T-helper 2 cell treated with Interferon-gamma antibody and Interleukin-4, amounts not matched to agents 5 μg/mL and 100 μg/mL, for 36 hours (primary cell): ENCODE results near the gene GALNT17.
"Not testable (repeated sequence)": the region's sequence is repeated elsewhere in the genome, so short reads cannot be mapped to it uniquely, and the experiment has no call there.

Source experiments
- DNase-seq: peaks from one replicate; pipeline ENCODE4 v3.0.0; 2021; ENCODE audit warnings: low spot score
- H3K27ac Mint-ChIP-seq: one replicate; pipeline ENCODE4 v1.8.0; 2021; ENCODE audit warnings: mild to moderate bottlenecking, mixed read lengths
- H3K27me3 Mint-ChIP-seq: one replicate; pipeline ENCODE4 v1.8.0; 2021; ENCODE audit warnings: low read depth, mixed read lengths
- H3K36me3 Mint-ChIP-seq: one replicate; pipeline ENCODE4 v1.8.0; 2021; ENCODE audit warnings: low read depth, mixed read lengths
- H3K4me1 Mint-ChIP-seq: one replicate; pipeline ENCODE4 v1.8.0; 2021; ENCODE audit warnings: low read depth, mixed read lengths
- H3K4me3 Mint-ChIP-seq: one replicate; pipeline ENCODE4 v1.8.0; 2022; ENCODE audit warnings: mild to moderate bottlenecking, moderate library complexity, mixed read lengths
- H3K9me3 Mint-ChIP-seq: one replicate; pipeline ENCODE4 v1.8.0; 2021; ENCODE audit warnings: mixed read lengths

The GALNT17 gene

DNA sequence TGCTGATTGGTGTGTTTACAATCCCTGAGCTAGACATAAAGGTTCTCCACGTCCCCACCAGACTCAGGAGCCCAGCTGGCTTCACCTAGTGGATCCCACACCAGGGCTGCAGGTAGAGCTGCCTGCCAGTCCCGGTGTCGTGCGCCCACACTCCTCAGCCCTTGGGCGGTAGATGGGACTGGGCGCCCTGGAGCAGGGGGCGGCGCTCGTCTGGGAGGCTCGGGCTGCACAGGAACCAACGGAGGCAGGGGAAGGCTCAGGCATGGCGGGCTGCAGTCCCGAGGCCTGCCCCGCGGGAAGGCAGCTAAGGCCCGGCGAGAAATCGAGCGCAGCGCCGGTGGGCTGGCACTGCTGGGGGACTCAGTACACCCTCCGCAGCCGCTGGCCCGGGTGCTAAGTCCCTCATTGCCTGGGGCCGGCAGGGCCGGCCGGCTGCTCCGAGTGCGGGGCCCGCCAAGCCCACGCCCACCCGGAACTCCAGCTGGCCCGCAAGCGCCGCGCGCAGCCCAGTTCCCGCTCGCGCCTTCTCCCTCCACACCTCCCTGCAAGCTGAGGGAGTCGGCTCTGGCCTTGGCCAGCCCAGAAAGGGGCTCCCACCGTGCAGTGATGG lies 606.1 kb downstream of the GALNT17 start:
- not testable (repeated sequence) for H3K36me3 Mint-ChIP-seq, H3K27ac Mint-ChIP-seq, H3K4me1 Mint-ChIP-seq, DNase-seq, H3K27me3 Mint-ChIP-seq, H3K4me3 Mint-ChIP-seq, H3K9me3 Mint-ChIP-seq

GRCh38 chr7:71739520-71740173 lies 607.7 kb downstream of the GALNT17 start:
- H3K27me3 Mint-ChIP-seq = no peaks in the 10 kb centered on the region
- no peak for DNase-seq
- H3K27ac Mint-ChIP-seq = no peak overlapping the region
- H3K9me3 Mint-ChIP-seq = peaks cover 3% of the 10 kb centered on the region
- H3K4me1 Mint-ChIP-seq = no peaks in the 10 kb centered on the region
- H3K4me3 Mint-ChIP-seq = no peak overlapping the region
- H3K36me3 Mint-ChIP-seq = no peaks in the 10 kb centered on the region

GRCh38 chr7:71740174-71740560 lies 608.2 kb downstream of the GALNT17 start:
- no peak overlapping the region for H3K27ac Mint-ChIP-seq
- no peak for DNase-seq
- peaks cover 3% of the 10 kb centered on the region for H3K9me3 Mint-ChIP-seq
- no peaks in the 10 kb centered on the region for H3K4me1 Mint-ChIP-seq
- H3K4me3 Mint-ChIP-seq = no peak overlapping the region
- no peaks in the 10 kb centered on the region for H3K36me3 Mint-ChIP-seq
- no peaks in the 10 kb centered on the region for H3K27me3 Mint-ChIP-seq

DNA sequence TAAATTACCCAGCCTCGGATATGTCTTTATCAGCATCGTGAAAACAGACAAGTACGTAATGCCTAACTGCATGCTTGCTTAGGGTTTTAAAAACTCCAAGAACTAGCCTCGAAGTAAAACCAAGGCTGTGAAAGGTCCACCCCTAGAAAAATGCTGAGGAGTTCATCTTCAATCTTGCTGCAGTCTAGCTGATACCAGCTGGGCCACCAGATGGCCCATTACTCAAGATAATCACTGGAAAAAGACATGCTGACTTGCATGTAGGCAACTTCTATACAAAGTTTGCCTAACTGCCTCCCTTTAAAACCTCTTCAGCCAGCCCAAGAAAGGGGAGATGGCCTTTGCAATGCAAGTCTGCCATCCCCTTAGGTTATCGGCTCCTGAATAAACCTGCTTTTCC lies 614.1 kb downstream of the GALNT17 start:
- no peaks in the 10 kb centered on the region for H3K36me3 Mint-ChIP-seq
- no peak overlapping the region for H3K4me3 Mint-ChIP-seq
- DNase-seq = no peak
- H3K9me3 Mint-ChIP-seq = peaks cover 6% of the 10 kb centered on the region
- no peaks in the 10 kb centered on the region for H3K27me3 Mint-ChIP-seq
- H3K4me1 Mint-ChIP-seq = no peaks in the 10 kb centered on the region
- no peak overlapping the region for H3K27ac Mint-ChIP-seq

DNA sequence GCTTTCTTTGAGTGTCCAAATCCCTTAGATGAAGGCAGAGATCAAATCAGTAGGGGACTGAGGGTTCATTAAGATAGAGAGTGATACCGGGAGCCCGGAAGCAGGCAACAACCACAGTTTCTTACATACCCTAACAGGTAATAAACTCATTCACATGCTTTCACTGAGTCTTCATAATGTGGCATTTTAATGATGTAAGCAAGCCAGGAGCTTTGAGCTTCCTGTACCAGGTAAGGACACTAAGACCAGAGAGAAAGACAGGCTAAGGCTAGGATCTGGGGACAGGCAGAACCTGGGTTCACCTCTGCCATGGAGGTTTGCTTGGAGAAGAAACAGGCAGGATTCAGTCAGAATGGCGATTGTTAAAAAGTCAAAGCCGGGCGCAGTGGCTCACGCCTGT lies 618.3 kb downstream of the GALNT17 start:
- no peak for DNase-seq
- Mint-ChIP-seq H3K4me3 (no peak overlapping the region), H3K27ac (no peak overlapping the region), H3K9me3 (peaks cover 3% of the 10 kb centered on the region), H3K36me3 (no peaks in the 10 kb centered on the region), H3K4me1 (no peaks in the 10 kb centered on the region), H3K27me3 (no peaks in the 10 kb centered on the region)

- peak; percentile 7 for DNase-seq
- H3K27ac Mint-ChIP-seq = no peak overlapping the region
These were observed 620.4 kb downstream of the GALNT17 start for GRCh38 chr7:71752171-71752935.

DNA sequence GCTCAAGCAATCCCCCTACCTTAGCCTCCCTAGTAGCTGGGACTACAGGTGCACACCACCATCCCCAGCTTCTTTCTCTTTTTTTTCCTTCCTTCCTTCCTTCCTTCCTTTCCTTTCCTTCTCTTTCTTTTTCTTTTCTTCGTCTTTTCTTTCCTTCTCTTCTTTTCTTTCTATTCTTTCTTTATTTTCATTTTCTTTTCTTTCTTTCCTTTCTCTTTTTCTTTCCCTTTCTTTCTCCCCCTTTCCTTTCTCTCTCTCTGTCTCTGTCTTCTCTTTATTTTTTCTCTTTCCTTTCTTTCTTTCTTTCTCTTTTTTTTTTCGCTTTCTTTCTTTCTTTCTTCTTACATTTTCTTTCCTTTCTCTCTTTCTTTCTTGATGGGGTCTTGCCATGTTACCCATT lies 621.3 kb downstream of the GALNT17 start:
- Mint-ChIP-seq H3K9me3 (peaks cover 7% of the 10 kb centered on the region), H3K36me3 (no peaks in the 10 kb centered on the region), H3K4me3 (no peak overlapping the region), H3K4me1 (no peaks in the 10 kb centered on the region), H3K27me3 (no peaks in the 10 kb centered on the region), H3K27ac (no peak overlapping the region)
- no peak for DNase-seq

More at GRCh38 chr7:71752171-71752935, 620.4 kb downstream of the GALNT17 start:
- no peaks in the 10 kb centered on the region for H3K27me3 Mint-ChIP-seq
- H3K4me1 Mint-ChIP-seq = no peaks in the 10 kb centered on the region
- H3K4me3 Mint-ChIP-seq = no peak overlapping the region
- H3K9me3 Mint-ChIP-seq = peaks cover 8% of the 10 kb centered on the region
- H3K36me3 Mint-ChIP-seq = no peaks in the 10 kb centered on the region

DNA sequence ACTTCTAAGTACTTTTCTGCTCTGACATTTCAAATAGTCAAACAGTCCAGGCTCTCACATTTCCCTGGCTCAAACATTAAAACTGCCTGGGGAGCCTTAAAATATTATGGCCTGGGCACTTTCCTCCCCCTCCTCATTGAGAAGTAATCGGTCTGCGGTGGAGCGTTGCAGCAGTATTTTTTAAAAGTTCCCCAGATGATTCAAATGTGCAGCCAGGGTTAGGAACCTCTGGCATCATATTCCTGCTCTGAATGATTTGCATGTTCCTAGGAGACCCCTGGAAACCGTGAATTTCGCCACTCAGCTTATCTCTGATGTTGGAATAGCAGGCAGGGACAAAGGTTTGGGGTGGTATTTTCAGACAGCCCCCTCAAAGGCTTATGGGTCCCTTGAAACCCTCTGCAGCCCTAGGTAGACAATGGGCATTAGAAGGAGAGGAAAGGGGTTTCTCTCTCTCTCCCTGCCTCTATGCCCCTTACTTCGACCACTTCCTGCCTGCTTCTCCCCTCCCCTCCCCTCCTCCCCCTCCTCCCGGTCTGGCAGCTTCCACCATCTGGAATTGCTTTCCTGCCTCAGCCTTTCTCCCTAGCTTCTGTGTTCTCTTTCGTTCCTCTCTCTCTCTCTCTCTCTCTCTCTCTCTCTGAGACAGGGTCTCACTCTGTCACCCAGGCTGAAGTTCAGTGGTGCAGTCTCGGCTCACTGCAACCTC lies 622.2 kb downstream of the GALNT17 start:
- Mint-ChIP-seq H3K4me3 (no peak overlapping the region), H3K27ac (no peak overlapping the region), H3K4me1 (no peaks in the 10 kb centered on the region), H3K27me3 (no peaks in the 10 kb centered on the region), H3K9me3 (peaks cover 9% of the 10 kb centered on the region), H3K36me3 (no peaks in the 10 kb centered on the region)
- no peak for DNase-seq

- Mint-ChIP-seq H3K4me1 (no peaks in the 10 kb centered on the region), H3K27ac (no peak overlapping the region), H3K36me3 (no peaks in the 10 kb centered on the region), H3K4me3 (no peak overlapping the region), H3K9me3 (peaks cover 11% of the 10 kb centered on the region), H3K27me3 (no peaks in the 10 kb centered on the region)
- DNase-seq = no peak
These were observed 622.9 kb downstream of the GALNT17 start for GRCh38 chr7:71754828-71755227.

DNA sequence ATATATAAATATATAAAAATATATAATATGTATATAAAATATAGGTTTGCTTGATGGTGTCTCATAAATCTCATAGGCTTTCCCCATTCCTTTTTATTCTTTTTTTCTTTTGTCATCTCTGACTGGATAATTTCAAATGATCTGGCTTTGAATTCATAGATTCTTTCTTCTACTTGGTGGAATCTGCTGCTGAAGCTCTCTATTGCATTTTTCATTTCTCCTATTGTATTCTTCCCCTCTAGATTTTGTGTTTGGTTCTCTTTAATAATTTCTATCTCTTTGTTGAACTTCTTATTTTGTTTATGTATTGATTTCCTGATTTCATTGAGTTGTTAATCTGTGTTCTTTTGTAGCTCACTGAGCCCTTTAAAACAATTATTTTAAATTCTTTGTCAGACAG lies 629.4 kb downstream of the GALNT17 start:
- Mint-ChIP-seq H3K27me3 (no peaks in the 10 kb centered on the region), H3K27ac (no peak overlapping the region), H3K9me3 (peaks cover 31% of the 10 kb centered on the region), H3K36me3 (no peaks in the 10 kb centered on the region), H3K4me3 (no peak overlapping the region), H3K4me1 (no peaks in the 10 kb centered on the region)
- no peak for DNase-seq
